GM13976 (cell line): ENCODE results near the gene LYPLA2.

Source experiments
- DNase-seq: peaks from one replicate; pipeline ENCODE4 v3.0.0; 2012; ENCODE audit warnings: low spot score
- CTCF ChIP-seq: IDR thresholded peaks from 2 replicates; pipeline ENCODE4 v1.5.1; 2012; ENCODE audit warnings: borderline replicate concordance, mild to moderate bottlenecking; ENCODE audit not compliant: insufficient read depth; ENCODE audit errors: extremely low read depth, missing control alignments, control extremely low read depth
- in situ Hi-C: fragments of 300-500 bp; cut with MboI; formaldehyde crosslinking; loops from one replicate; pipeline ENCODE4 v1.12.0; 2022; ENCODE audit warnings: low sequenced_read_pairs, mixed read lengths, inconsistent platforms; ENCODE audit not compliant: unreplicated experiment

Gene LYPLA2

GRCh38 chr1:23807453-23807852, 16.5 kb downstream of the LYPLA2 start:
- in situ Hi-C loops, result no loop called here
- no peak for DNase-seq
- TF ChIP-seq CTCF, result no peak

- peak; percentile 87 for DNase-seq
- TF ChIP-seq CTCF, result peak; percentile 94
- in situ Hi-C loops, result loop anchor here (5.0 kb wide), 1 partner anchor 108 kb away; no protein-coding TSS in a partner anchor
Measured at GRCh38 chr1:23809751-23810171, 18.8 kb downstream of the LYPLA2 start.

- peak; percentile 73 for DNase-seq
- in situ Hi-C loops, result loop anchor here (5.0 kb wide), 1 partner anchor 106 kb away; no protein-coding TSS in a partner anchor
- TF ChIP-seq CTCF, result peak; percentile 74
Measured at GRCh38 chr1:23810818-23811540, 20.0 kb downstream of the LYPLA2 start.

- no peak for DNase-seq
- TF ChIP-seq CTCF, result no peak
- in situ Hi-C loops, result loop anchor here (5.0 kb wide), 1 partner anchor 103 kb away; no protein-coding TSS in a partner anchor
Measured at GRCh38 chr1:23814016-23814415, 23.1 kb downstream of the LYPLA2 start.

- TF ChIP-seq CTCF, result no peak
- in situ Hi-C loops, result no loop called here
- no peak for DNase-seq
Measured at GRCh38 chr1:23816361-23816760, 25.4 kb downstream of the LYPLA2 start.

GRCh38 chr1:23816906-23817305, 26.0 kb downstream of the LYPLA2 start:
- TF ChIP-seq CTCF, result no peak
- no peak for DNase-seq
- in situ Hi-C loops, result no loop called here

GRCh38 chr1:23817633-23818032, 26.7 kb downstream of the LYPLA2 start:
- in situ Hi-C loops, result no loop called here
- TF ChIP-seq CTCF, result no peak
- DNase-seq, result no peak
